H7 (cell line): ENCODE data around the gene RNF6. TPM values are rescaled to one million over a fixed set of nuclear protein-coding genes. Genes with fewer than 3 reads are reported as not detected.

Source experiments
- total RNA-seq: library from RNA; depleted of rRNA; stranded (reverse); fragments of >200 nt; shearing (Covaris generic); gene quantifications from 2 replicates; pipeline ENCODE4 v1.2.3, GENCODE V29; 2014; rRNA removed

RNF6 gene
- total RNA-seq, 1 experiment from 2014 or later, result 10.7 TPM

Other genes with a start within 250 kb of the RNF6 start
- 33.7 and 59.8 TPM in 2 replicates for gene SHISA2, start 170.3 kb downstream of the RNF6 start, total RNA-seq
- gene CDK8, start 31.8 kb upstream of the RNF6 start, total RNA-seq, result 28.4 and 36.5 TPM in 2 replicates